ENCODE results near the gene ZFYVE9. TPM values are rescaled to one million over a fixed set of nuclear protein-coding genes. Genes with fewer than 3 reads are reported as not detected.

ZFYVE9 gene
- total and polyA plus RNA-seq, 2 experiments from 2014 or later, result 5.4 to 27.3 TPM

GRCh38 chr1:52358851-52359497 lies 217.1 kb downstream of the ZFYVE9 start:
- Mint-ChIP-seq H3K27ac (no peak overlapping the region), H3K4me3 (no peak overlapping the region), H3K36me3 (ENCODE audit: low read depth) (peaks cover 78% of the 10 kb centered on the region), H3K4me1 (no peaks in the 10 kb centered on the region), H3K9me3 (no peaks in the 10 kb centered on the region), H3K27me3 (ENCODE audit: insufficient read depth, low read depth, poor library complexity) (peaks cover 15% of the 10 kb centered on the region)
- H3K36me3 ChIP-seq (ENCODE audit: insufficient read depth), result peaks cover 15% of the 10 kb centered on the region
- H3K9me2 ChIP-seq (ENCODE audit: insufficient read depth), result no peaks in the 10 kb centered on the region
- no peak overlapping the region for H3K4me2 ChIP-seq
- 0 out of 2 replicates have a peak, but pooled peaks cover 4% of the 10 kb centered on the region for H3K79me2 ChIP-seq (replicated peaks; ENCODE audit: insufficient read depth)
- no peak overlapping the region for H3K4me3 ChIP-seq
- DNase-seq (ENCODE audit: low spot score), result no peak
- ATAC-seq, result no peak
- no peaks in the 10 kb centered on the region for H3F3A ChIP-seq (replicated peaks; ENCODE audit: low read depth)
- TF ChIP-seq ETS1 (IDR thresholded peaks at IDR 0.05) (no peak), REST (IDR thresholded peaks at IDR 0.05; ENCODE audit: unreplicated experiment) (no peak), CREB1 (CRISPR knock-in tag; IDR thresholded peaks at IDR 0.05; ENCODE audit: low read depth) (no peak), JUNB (IDR thresholded peaks at IDR 0.05; ENCODE audit: unreplicated experiment) (no peak), EZH2phosphoT487 (IDR thresholded peaks at IDR 0.05; ENCODE audit: unreplicated experiment) (no peak), NANOG (IDR thresholded peaks at IDR 0.05; ENCODE audit: borderline replicate concordance) (no peak), ZNF114 (CRISPR knock-in tag; IDR thresholded peaks at IDR 0.05) (no peak), ZNF462 (CRISPR knock-in tag; IDR thresholded peaks at IDR 0.05) (no peak), STAT1 (IDR thresholded peaks at IDR 0.05; ENCODE audit: unreplicated experiment) (no peak), POLR2AphosphoS5 (IDR thresholded peaks at IDR 0.05; ENCODE audit: low read depth) (no peak)
- TF ChIP-seq, protein P1, sequence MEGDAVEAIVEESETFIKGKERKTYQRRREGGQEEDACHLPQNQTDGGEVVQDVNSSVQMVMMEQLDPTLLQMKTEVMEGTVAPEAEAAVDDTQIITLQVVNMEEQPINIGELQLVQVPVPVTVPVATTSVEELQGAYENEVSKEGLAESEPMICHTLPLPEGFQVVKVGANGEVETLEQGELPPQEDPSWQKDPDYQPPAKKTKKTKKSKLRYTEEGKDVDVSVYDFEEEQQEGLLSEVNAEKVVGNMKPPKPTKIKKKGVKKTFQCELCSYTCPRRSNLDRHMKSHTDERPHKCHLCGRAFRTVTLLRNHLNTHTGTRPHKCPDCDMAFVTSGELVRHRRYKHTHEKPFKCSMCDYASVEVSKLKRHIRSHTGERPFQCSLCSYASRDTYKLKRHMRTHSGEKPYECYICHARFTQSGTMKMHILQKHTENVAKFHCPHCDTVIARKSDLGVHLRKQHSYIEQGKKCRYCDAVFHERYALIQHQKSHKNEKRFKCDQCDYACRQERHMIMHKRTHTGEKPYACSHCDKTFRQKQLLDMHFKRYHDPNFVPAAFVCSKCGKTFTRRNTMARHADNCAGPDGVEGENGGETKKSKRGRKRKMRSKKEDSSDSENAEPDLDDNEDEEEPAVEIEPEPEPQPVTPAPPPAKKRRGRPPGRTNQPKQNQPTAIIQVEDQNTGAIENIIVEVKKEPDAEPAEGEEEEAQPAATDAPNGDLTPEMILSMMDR (conservative IDR thresholded peaks at IDR 0.05; ENCODE audit: low read depth in 2 of 2), result no peak
- H3K27ac ChIP-seq (ENCODE audit: low read depth), result no peak overlapping the region
- H3K4me1 ChIP-seq (ENCODE audit: insufficient read depth), result no peaks in the 10 kb centered on the region
- H2AFZ ChIP-seq, result no peak overlapping the region
- H4K20me1 ChIP-seq (replicated peaks; ENCODE audit: insufficient read depth), result no peaks in the 10 kb centered on the region
- no peaks in the 10 kb centered on the region for H3K27me3 ChIP-seq (ENCODE audit: insufficient read depth)

All from GM23338 (cell line).